GM23338 (cell line): ENCODE measurements around the gene ACAD9. TPM values are rescaled to one million over a fixed set of nuclear protein-coding genes. Genes with fewer than 3 reads are reported as not detected.

ENCODE experiments used
- ATAC-seq: fragments of 200-7000 bp; cut with Tn5 transposase; 3 replicates; pipeline ENCODE4 v1.9.1; 2020
- DNase-seq: peaks from one replicate; pipeline ENCODE4 v3.0.0-alpha.2; 2015; ENCODE audit warnings: low spot score
- H2AFZ ChIP-seq: fragments of 200-600 bp; sonication (generic); 2 replicates; pipeline ENCODE4 v1.8.0; 2016; ENCODE audit warnings: antibody characterized with exemption, mild to moderate bottlenecking, moderate library complexity
- H3F3A ChIP-seq: fragments of 200-600 bp; sonication (generic); replicated peaks from 2 replicates; pipeline ENCODE4 v1.8.0; 2017; ENCODE audit warnings: antibody characterized with exemption, mixed run types, low read depth
- H3K27ac ChIP-seq: fragments of 200-600 bp; sonication (generic); 2 replicates; pipeline ENCODE4 v1.6.1; 2016; ENCODE audit warnings: low read depth
- H3K27me3 ChIP-seq: fragments of 200-600 bp; sonication (generic); 2 replicates; pipeline ENCODE4 v1.8.0; 2016; ENCODE audit warnings: mild to moderate bottlenecking, mixed run types, moderate library complexity; ENCODE audit not compliant: insufficient read depth
- H3K36me3 ChIP-seq: fragments of 200-600 bp; sonication (generic); 2 replicates; pipeline ENCODE4 v1.8.0; 2016; ENCODE audit warnings: mild to moderate bottlenecking; ENCODE audit not compliant: insufficient read depth
- H3K4me1 ChIP-seq: fragments of 200-600 bp; sonication (generic); 2 replicates; pipeline ENCODE4 v1.8.0; 2016; ENCODE audit warnings: mild to moderate bottlenecking, moderate library complexity; ENCODE audit not compliant: insufficient read depth
- H3K4me2 ChIP-seq: fragments of 200-600 bp; sonication (generic); 2 replicates; pipeline ENCODE4 v1.7.1; 2017; ENCODE audit warnings: mixed run types
- H3K4me3 ChIP-seq: fragments of 200-600 bp; sonication (generic); 2 replicates; pipeline ENCODE4 v1.6.1; 2016; ENCODE audit warnings: mixed run types
- H3K79me2 ChIP-seq: fragments of 200-600 bp; sonication (generic); replicated peaks from 2 replicates; pipeline ENCODE4 v1.8.0; 2017; ENCODE audit warnings: mild to moderate bottlenecking; ENCODE audit not compliant: insufficient read depth
- H3K9me2 ChIP-seq: fragments of 200-600 bp; sonication (generic); 2 replicates; pipeline ENCODE4 v1.8.0; 2017; ENCODE audit not compliant: insufficient read depth
- H4K20me1 ChIP-seq: fragments of 200-600 bp; sonication (generic); replicated peaks from 2 replicates; pipeline ENCODE4 v1.8.0; 2017; ENCODE audit warnings: mild to moderate bottlenecking; ENCODE audit not compliant: insufficient read depth
- H3K27ac Mint-ChIP-seq: 2 replicates; pipeline ENCODE4 v1.8.0; 2020; ENCODE audit warnings: inconsistent platforms, mild to moderate bottlenecking, moderate library complexity, mixed read lengths
- H3K27me3 Mint-ChIP-seq: 3 replicates; pipeline ENCODE4 v1.8.0; 2022; ENCODE audit warnings: low read depth, mild to moderate bottlenecking, moderate library complexity, mixed read lengths, inconsistent platforms; ENCODE audit not compliant: insufficient read depth, poor library complexity
- H3K36me3 Mint-ChIP-seq: 3 replicates; pipeline ENCODE4 v1.8.0; 2021; ENCODE audit warnings: low read depth, mild to moderate bottlenecking, inconsistent platforms, moderate library complexity, mixed read lengths
- H3K4me1 Mint-ChIP-seq: 3 replicates; pipeline ENCODE4 v1.8.0; 2020; ENCODE audit warnings: mild to moderate bottlenecking, inconsistent platforms, mixed read lengths
- H3K4me3 Mint-ChIP-seq: 3 replicates; pipeline ENCODE4 v1.8.0; 2021; ENCODE audit warnings: moderate library complexity, mild to moderate bottlenecking, inconsistent platforms, mixed read lengths
- H3K9me3 Mint-ChIP-seq: 3 replicates; pipeline ENCODE4 v1.8.0; 2020; ENCODE audit warnings: moderate library complexity, mild to moderate bottlenecking, inconsistent platforms, mixed read lengths
- CREB1 ChIP-seq: fragments of 250-450 bp; sonication (Bioruptor Pico); IDR thresholded peaks from 2 replicates; pipeline ENCODE4 v1.5.0; 2020; ENCODE audit warnings: low read depth, mild to moderate bottlenecking, moderate library complexity
- EZH2 ChIP-seq: fragments of 200-600 bp; sonication (generic); IDR thresholded peaks from one replicate; pipeline ENCODE4 v1.8.0; 2017; ENCODE audit warnings: antibody characterized with exemption, mild to moderate bottlenecking, low read depth; ENCODE audit not compliant: unreplicated experiment
- EZH2phosphoT487 ChIP-seq: fragments of 200-600 bp; sonication (generic); IDR thresholded peaks from one replicate; pipeline ENCODE4 v1.8.1; 2018; ENCODE audit warnings: antibody characterized with exemption; ENCODE audit not compliant: unreplicated experiment
- NANOG ChIP-seq: IDR thresholded peaks from 2 replicates; pipeline ENCODE4 v1.6.1; 2016; ENCODE audit warnings: antibody characterized with exemption, borderline replicate concordance
- POLR2AphosphoS5 ChIP-seq: IDR thresholded peaks from 2 replicates; pipeline ENCODE4 v1.6.1; 2016; ENCODE audit warnings: antibody characterized with exemption, low read depth
- ZNF114 ChIP-seq: fragments of 250-450 bp; sonication (Bioruptor Pico); IDR thresholded peaks from 2 replicates; pipeline ENCODE4 v1.5.0; 2020; ENCODE audit warnings: mild to moderate bottlenecking, moderate library complexity
- polyA plus RNA-seq: library from polyadenylated mRNA; unstranded; fragments of >200 nt; fragmentation: Nextera tagmentation; extraction: Ambion mirVana; gene quantifications from 2 replicates; pipeline ENCODE4 v1.2.1, GENCODE V29; 2016
- total RNA-seq: library from RNA; depleted of rRNA; stranded (reverse); fragments of >200 nt; shearing (Covaris generic); gene quantifications from 2 replicates; pipeline ENCODE4 v1.2.3, GENCODE V29; 2014
- TF ChIP-seq, protein P1 (sequence below): IDR thresholded peaks from one replicate; pipeline ENCODE4 v1.6.1; 2018; ENCODE audit warnings: antibody characterized with exemption; ENCODE audit not compliant: unreplicated experiment
- TF ChIP-seq, protein P2 (sequence below): IDR thresholded peaks from 2 replicates; pipeline ENCODE4 v1.6.1; 2016; ENCODE audit warnings: antibody characterized with exemption
- TF ChIP-seq, protein P3 (sequence below): fragments of 250-450 bp; sonication (Bioruptor Pico); IDR thresholded peaks from 2 replicates; pipeline ENCODE4 v1.5.0; 2020; ENCODE audit warnings: mild to moderate bottlenecking, moderate library complexity

Gene ACAD9
- total and polyA plus RNA-seq, 2 experiments from 2014 or later = 21.2 to 36.4 TPM

DNA sequence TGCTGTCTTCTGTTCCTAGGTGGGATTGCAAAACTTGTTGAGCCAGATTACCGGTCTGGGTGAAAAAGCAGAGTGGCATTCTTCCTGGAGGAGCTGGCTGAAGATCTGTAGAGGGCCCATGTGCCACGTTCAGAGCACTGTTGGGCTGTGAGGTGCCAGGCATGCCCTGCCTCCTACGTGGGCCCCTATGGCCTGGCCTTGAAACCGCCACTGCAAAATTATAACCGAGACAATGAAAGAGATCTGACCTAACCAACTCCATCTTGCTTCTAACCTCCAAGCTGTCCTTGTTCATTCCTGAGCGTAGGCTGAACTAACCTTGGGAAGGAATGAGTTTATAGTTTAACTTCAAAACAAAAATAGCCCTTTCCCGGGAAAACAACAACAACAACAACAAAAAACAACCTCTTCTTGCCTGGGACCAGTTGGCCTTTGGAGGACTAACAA lies 1.4 kb upstream of the ACAD9 start:
- ATAC-seq (no peak), DNase-seq (no peak)

More for the DNA sequence above, 1.4 kb upstream of the ACAD9 start:
- Mint-ChIP-seq H3K4me1 (peaks cover 27% of the 10 kb centered on the region), H3K9me3 (no peaks in the 10 kb centered on the region), H3K27me3 (peaks cover 17% of the 10 kb centered on the region), H3K4me3 (peak overlapping the region; percentile 93), H3K27ac (peak overlapping the region; percentile 99), H3K36me3 (peaks cover 7% of the 10 kb centered on the region; the same call in 2 of the 3 replicates)
- Histone ChIP-seq H2AFZ (no peak overlapping the region), H3K27me3 (no peaks in the 10 kb centered on the region), H3K36me3 (no peaks in the 10 kb centered on the region), H3K79me2 (peaks cover 42% of the 10 kb centered on the region), H3K4me1 (peaks cover 19% of the 10 kb centered on the region; the same call in 1 of the 2 replicates), H4K20me1 (no peaks in the 10 kb centered on the region; the same call in 1 of the 2 replicates), H3K4me2 (peak overlapping the region; percentile 93), H3K27ac (peak overlapping the region; percentile 91; the same call in 1 of the 2 replicates), H3F3A (no peaks in the 10 kb centered on the region), H3K4me3 (peak overlapping the region; percentile 81), H3K9me2 (no peaks in the 10 kb centered on the region)
- TF ChIP-seq EZH2phosphoT487 = no peak
- TF ChIP-seq NANOG = no peak
- TF ChIP-seq EZH2 = no peak
- TF ChIP-seq ZNF114 (CRISPR knock-in tag) = no peak
- TF ChIP-seq, protein P1, sequence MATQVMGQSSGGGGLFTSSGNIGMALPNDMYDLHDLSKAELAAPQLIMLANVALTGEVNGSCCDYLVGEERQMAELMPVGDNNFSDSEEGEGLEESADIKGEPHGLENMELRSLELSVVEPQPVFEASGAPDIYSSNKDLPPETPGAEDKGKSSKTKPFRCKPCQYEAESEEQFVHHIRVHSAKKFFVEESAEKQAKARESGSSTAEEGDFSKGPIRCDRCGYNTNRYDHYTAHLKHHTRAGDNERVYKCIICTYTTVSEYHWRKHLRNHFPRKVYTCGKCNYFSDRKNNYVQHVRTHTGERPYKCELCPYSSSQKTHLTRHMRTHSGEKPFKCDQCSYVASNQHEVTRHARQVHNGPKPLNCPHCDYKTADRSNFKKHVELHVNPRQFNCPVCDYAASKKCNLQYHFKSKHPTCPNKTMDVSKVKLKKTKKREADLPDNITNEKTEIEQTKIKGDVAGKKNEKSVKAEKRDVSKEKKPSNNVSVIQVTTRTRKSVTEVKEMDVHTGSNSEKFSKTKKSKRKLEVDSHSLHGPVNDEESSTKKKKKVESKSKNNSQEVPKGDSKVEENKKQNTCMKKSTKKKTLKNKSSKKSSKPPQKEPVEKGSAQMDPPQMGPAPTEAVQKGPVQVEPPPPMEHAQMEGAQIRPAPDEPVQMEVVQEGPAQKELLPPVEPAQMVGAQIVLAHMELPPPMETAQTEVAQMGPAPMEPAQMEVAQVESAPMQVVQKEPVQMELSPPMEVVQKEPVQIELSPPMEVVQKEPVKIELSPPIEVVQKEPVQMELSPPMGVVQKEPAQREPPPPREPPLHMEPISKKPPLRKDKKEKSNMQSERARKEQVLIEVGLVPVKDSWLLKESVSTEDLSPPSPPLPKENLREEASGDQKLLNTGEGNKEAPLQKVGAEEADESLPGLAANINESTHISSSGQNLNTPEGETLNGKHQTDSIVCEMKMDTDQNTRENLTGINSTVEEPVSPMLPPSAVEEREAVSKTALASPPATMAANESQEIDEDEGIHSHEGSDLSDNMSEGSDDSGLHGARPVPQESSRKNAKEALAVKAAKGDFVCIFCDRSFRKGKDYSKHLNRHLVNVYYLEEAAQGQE = no peak
- TF ChIP-seq, protein P2, sequence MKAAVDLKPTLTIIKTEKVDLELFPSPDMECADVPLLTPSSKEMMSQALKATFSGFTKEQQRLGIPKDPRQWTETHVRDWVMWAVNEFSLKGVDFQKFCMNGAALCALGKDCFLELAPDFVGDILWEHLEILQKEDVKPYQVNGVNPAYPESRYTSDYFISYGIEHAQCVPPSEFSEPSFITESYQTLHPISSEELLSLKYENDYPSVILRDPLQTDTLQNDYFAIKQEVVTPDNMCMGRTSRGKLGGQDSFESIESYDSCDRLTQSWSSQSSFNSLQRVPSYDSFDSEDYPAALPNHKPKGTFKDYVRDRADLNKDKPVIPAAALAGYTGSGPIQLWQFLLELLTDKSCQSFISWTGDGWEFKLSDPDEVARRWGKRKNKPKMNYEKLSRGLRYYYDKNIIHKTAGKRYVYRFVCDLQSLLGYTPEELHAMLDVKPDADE = no peak
- TF ChIP-seq CREB1 (CRISPR knock-in tag) = no peak
- TF ChIP-seq, protein P3, sequence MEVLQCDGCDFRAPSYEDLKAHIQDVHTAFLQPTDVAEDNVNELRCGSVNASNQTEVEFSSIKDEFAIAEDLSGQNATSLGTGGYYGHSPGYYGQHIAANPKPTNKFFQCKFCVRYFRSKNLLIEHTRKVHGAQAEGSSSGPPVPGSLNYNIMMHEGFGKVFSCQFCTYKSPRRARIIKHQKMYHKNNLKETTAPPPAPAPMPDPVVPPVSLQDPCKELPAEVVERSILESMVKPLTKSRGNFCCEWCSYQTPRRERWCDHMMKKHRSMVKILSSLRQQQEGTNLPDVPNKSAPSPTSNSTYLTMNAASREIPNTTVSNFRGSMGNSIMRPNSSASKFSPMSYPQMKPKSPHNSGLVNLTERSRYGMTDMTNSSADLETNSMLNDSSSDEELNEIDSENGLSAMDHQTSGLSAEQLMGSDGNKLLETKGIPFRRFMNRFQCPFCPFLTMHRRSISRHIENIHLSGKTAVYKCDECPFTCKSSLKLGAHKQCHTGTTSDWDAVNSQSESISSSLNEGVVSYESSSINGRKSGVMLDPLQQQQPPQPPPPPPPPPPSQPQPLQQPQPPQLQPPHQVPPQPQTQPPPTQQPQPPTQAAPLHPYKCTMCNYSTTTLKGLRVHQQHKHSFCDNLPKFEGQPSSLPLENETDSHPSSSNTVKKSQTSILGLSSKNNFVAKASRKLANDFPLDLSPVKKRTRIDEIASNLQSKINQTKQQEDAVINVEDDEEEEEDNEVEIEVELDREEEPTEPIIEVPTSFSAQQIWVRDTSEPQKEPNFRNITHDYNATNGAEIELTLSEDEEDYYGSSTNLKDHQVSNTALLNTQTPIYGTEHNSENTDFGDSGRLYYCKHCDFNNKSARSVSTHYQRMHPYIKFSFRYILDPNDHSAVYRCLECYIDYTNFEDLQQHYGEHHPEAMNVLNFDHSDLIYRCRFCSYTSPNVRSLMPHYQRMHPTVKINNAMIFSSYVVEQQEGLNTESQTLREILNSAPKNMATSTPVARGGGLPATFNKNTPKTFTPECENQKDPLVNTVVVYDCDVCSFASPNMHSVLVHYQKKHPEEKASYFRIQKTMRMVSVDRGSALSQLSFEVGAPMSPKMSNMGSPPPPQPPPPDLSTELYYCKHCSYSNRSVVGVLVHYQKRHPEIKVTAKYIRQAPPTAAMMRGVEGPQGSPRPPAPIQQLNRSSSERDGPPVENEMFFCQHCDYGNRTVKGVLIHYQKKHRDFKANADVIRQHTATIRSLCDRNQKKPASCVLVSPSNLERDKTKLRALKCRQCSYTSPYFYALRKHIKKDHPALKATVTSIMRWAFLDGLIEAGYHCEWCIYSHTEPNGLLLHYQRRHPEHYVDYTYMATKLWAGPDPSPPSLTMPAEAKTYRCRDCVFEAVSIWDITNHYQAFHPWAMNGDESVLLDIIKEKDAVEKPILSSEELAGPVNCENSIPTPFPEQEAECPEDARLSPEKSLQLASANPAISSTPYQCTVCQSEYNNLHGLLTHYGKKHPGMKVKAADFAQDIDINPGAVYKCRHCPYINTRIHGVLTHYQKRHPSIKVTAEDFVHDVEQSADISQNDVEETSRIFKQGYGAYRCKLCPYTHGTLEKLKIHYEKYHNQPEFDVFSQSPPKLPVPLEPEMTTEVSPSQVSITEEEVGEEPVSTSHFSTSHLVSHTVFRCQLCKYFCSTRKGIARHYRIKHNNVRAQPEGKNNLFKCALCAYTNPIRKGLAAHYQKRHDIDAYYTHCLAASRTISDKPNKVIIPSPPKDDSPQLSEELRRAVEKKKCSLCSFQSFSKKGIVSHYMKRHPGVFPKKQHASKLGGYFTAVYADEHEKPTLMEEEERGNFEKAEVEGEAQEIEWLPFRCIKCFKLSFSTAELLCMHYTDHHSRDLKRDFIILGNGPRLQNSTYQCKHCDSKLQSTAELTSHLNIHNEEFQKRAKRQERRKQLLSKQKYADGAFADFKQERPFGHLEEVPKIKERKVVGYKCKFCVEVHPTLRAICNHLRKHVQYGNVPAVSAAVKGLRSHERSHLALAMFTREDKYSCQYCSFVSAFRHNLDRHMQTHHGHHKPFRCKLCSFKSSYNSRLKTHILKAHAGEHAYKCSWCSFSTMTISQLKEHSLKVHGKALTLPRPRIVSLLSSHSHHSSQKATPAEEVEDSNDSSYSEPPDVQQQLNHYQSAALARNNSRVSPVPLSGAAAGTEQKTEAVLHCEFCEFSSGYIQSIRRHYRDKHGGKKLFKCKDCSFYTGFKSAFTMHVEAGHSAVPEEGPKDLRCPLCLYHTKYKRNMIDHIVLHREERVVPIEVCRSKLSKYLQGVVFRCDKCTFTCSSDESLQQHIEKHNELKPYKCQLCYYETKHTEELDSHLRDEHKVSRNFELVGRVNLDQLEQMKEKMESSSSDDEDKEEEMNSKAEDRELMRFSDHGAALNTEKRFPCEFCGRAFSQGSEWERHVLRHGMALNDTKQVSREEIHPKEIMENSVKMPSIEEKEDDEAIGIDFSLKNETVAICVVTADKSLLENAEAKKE = no peak
- no peak for TF ChIP-seq POLR2AphosphoS5
